ENCODE measurements around the gene PTBP1. TPM values are rescaled to one million over a fixed set of nuclear protein-coding genes. Genes with fewer than 3 reads are reported as not detected.

PTBP1 gene
- total RNA-seq, 1 experiment from 2014 or later, result 712 TPM

GRCh38 chr19:850979-851335 lies 53.7 kb downstream of the PTBP1 start:
- Histone ChIP-seq H3K9ac (ENCODE audit: extremely low read depth, insufficient read length, low read length) (no peak overlapping the region), H3K79me1 (ENCODE audit: insufficient read depth, low read depth, low read length, poor library complexity, severe bottlenecking) (no peaks in the 10 kb centered on the region), H3K27me3 (ENCODE audit: insufficient read depth, low read length) (no peaks in the 10 kb centered on the region), H2BK12ac (ENCODE audit: insufficient read length, low read depth, low read length) (no peak overlapping the region), H2AFZ (ENCODE audit: low read length) (no peak overlapping the region), H2AK5ac (ENCODE audit: insufficient read length, low read length) (no peak overlapping the region), H3K56ac (ENCODE audit: insufficient read length, low read depth, low read length) (no peak overlapping the region), H4K8ac (replicated peaks; ENCODE audit: insufficient read length, low read depth, low read length) (no peak overlapping the region), H4K20me1 (ENCODE audit: control insufficient read depth, insufficient read depth, insufficient read length) (no peaks in the 10 kb centered on the region), H3K14ac (ENCODE audit: insufficient read depth, low read length) (no peak overlapping the region), H3K27ac (ENCODE audit: insufficient read length, low read depth, low read length) (no peak overlapping the region), H2BK120ac (ENCODE audit: low read depth, low read length, poor library complexity, severe bottlenecking) (no peak overlapping the region), H3K4ac (ENCODE audit: low read depth, low read length) (no peak overlapping the region), H2BK15ac (ENCODE audit: low read depth, low read length) (no peak overlapping the region), H4K91ac (ENCODE audit: insufficient read length, low read depth, low read length) (no peak overlapping the region), H3K18ac (ENCODE audit: insufficient read length, low read depth, low read length) (no peak overlapping the region), H3T11ph (ENCODE audit: low read length) (no peak overlapping the region), H3K23ac (ENCODE audit: insufficient read length, low read depth, low read length) (no peak overlapping the region), H3K9me3 (ENCODE audit: control insufficient read depth, low read depth, low read length) (no peaks in the 10 kb centered on the region), H3K4me2 (ENCODE audit: insufficient read depth, insufficient read length, low read length) (no peak overlapping the region), H3K23me2 (ENCODE audit: insufficient read length, low read depth, low read length, poor library complexity, severe bottlenecking) (no peaks in the 10 kb centered on the region), H2BK20ac (ENCODE audit: low read depth, low read length, poor library complexity, severe bottlenecking) (no peak overlapping the region), H3K4me1 (ENCODE audit: insufficient read depth, low read length) (no peaks in the 10 kb centered on the region), H4K5ac (ENCODE audit: insufficient read length, low read depth, low read length) (no peak overlapping the region), H2BK5ac (ENCODE audit: insufficient read length, low read length) (no peak overlapping the region), H3K79me2 (ENCODE audit: insufficient read depth, low read length) (no peaks in the 10 kb centered on the region)
- WGBS (ENCODE audit: extremely low coverage, insufficient read length, low lambda C conversion rate), result no CpG with 5 or more reads among the region's 13 CpGs
- no peak overlapping the region for H3K27ac Mint-ChIP-seq
- DNase-seq, result no peak
- peaks cover 22% of the 10 kb centered on the region for H3K27me3 Mint-ChIP-seq (ENCODE audit: low read depth)
- TF ChIP-seq CTCF (conservative IDR thresholded peaks at IDR 0.05), result no peak
- no peak overlapping the region for H3K4me3 Mint-ChIP-seq
- H3K36me3 Mint-ChIP-seq (ENCODE audit: insufficient read depth in 1 of 3, low read depth in 3 of 3), result no peaks in the 10 kb centered on the region
- no peaks in the 10 kb centered on the region; a peak in 1 of 5 replicates for H3K9me3 Mint-ChIP-seq
- peaks cover 0 to 4% of the 10 kb centered on the region in 2 experiments; a peak in 2 of 4 replicates for H3K4me1 Mint-ChIP-seq

Measured in H9 (cell line).